Measurements from ENCODE around the gene FAM118B.

The FAM118B gene

GRCh38 chr11:126197277-126197939, 14.2 kb upstream of the FAM118B start:
- ATAC-seq, result no peak
- Mint-ChIP-seq H3K27ac (peak overlapping the region; percentile 24), H3K9me3 (no peaks in the 10 kb centered on the region), H3K36me3 (peaks cover 89% of the 10 kb centered on the region), H3K4me1 (no peaks in the 10 kb centered on the region), H3K4me3 (no peak overlapping the region)
- DNase-seq (ENCODE audit: low spot score in 2 of 2), result no peak

- H3K36me3 Mint-ChIP-seq, result peaks cover 92% of the 10 kb centered on the region
- ATAC-seq (no peak), DNase-seq (ENCODE audit: low spot score in 2 of 2) (no peak)
- no peak overlapping the region for H3K4me3 Mint-ChIP-seq
- H3K4me1 Mint-ChIP-seq, result no peaks in the 10 kb centered on the region
- no peaks in the 10 kb centered on the region for H3K9me3 Mint-ChIP-seq
- H3K27ac Mint-ChIP-seq, result no peak overlapping the region
Measured at GRCh38 chr11:126198648-126199047, 12.9 kb upstream of the FAM118B start.

GRCh38 chr11:126202646-126203359, 8.8 kb upstream of the FAM118B start:
- H3K4me3 Mint-ChIP-seq, result no peak overlapping the region
- ATAC-seq (no peak), DNase-seq (ENCODE audit: low spot score in 2 of 2) (no peak)
- H3K4me1 Mint-ChIP-seq, result no peaks in the 10 kb centered on the region
- peaks cover 100% of the 10 kb centered on the region for H3K36me3 Mint-ChIP-seq
- H3K27ac Mint-ChIP-seq, result no peak overlapping the region
- H3K9me3 Mint-ChIP-seq, result no peaks in the 10 kb centered on the region

- DNase-seq (ENCODE audit: low spot score in 2 of 2), result no peak
- ATAC-seq, result no peak
- Mint-ChIP-seq H3K9me3 (no peaks in the 10 kb centered on the region), H3K4me1 (peaks cover 3% of the 10 kb centered on the region), H3K4me3 (no peak overlapping the region), H3K27ac (no peak overlapping the region), H3K36me3 (peaks cover 100% of the 10 kb centered on the region)
Measured at GRCh38 chr11:126205359-126205758, 6.2 kb upstream of the FAM118B start.

GRCh38 chr11:126207896-126208295, 3.7 kb upstream of the FAM118B start:
- Mint-ChIP-seq H3K36me3 (peaks cover 93% of the 10 kb centered on the region), H3K4me1 (peaks cover 25% of the 10 kb centered on the region), H3K4me3 (no peak overlapping the region), H3K9me3 (no peaks in the 10 kb centered on the region), H3K27ac (no peak overlapping the region)
- DNase-seq (ENCODE audit: low spot score in 2 of 2), result no peak
- no peak for ATAC-seq

- Mint-ChIP-seq H3K4me3 (peak overlapping the region; percentile 98), H3K4me1 (peaks cover 33% of the 10 kb centered on the region), H3K36me3 (peaks cover 64% of the 10 kb centered on the region), H3K27ac (peak overlapping the region; percentile 97), H3K9me3 (no peaks in the 10 kb centered on the region)
- no peak for ATAC-seq
- DNase-seq (ENCODE audit: low spot score in 2 of 2), result no peak
Measured at GRCh38 chr11:126210871-126211235, 729 bp upstream of the FAM118B start.

- no peaks in the 10 kb centered on the region for H3K9me3 Mint-ChIP-seq
- H3K4me3 Mint-ChIP-seq, result peak overlapping the region; percentile 98
- DNase-seq (ENCODE audit: low spot score in 2 of 2) (no peak), ATAC-seq (no peak)
- peaks cover 40% of the 10 kb centered on the region for H3K4me1 Mint-ChIP-seq
- peaks cover 55% of the 10 kb centered on the region for H3K36me3 Mint-ChIP-seq
- peak overlapping the region; percentile 97 for H3K27ac Mint-ChIP-seq
Measured at GRCh38 chr11:126212089-126212660, 593 bp downstream of the FAM118B start.

GRCh38 chr11:126214441-126214840, 2.9 kb downstream of the FAM118B start:
- Mint-ChIP-seq H3K9me3 (no peaks in the 10 kb centered on the region), H3K4me1 (peaks cover 54% of the 10 kb centered on the region), H3K36me3 (peaks cover 32% of the 10 kb centered on the region), H3K27ac (no peak overlapping the region), H3K4me3 (no peak overlapping the region)
- no peak for ATAC-seq
- DNase-seq (ENCODE audit: low spot score in 2 of 2), result no peak

GRCh38 chr11:126214841-126215240, 3.3 kb downstream of the FAM118B start:
- no peaks in the 10 kb centered on the region for H3K9me3 Mint-ChIP-seq
- no peak overlapping the region for H3K27ac Mint-ChIP-seq
- no peak overlapping the region for H3K4me3 Mint-ChIP-seq
- peaks cover 28% of the 10 kb centered on the region for H3K36me3 Mint-ChIP-seq
- H3K4me1 Mint-ChIP-seq, result peaks cover 54% of the 10 kb centered on the region
- ATAC-seq (no peak), DNase-seq (ENCODE audit: low spot score in 2 of 2) (no peak)

- peak overlapping the region; percentile 29 for H3K27ac Mint-ChIP-seq
- ATAC-seq (peak; percentile 86), DNase-seq (ENCODE audit: low spot score in 2 of 2) (no peak)
- no peaks in the 10 kb centered on the region for H3K9me3 Mint-ChIP-seq
- peaks cover 11% of the 10 kb centered on the region for H3K36me3 Mint-ChIP-seq
- H3K4me3 Mint-ChIP-seq, result no peak overlapping the region
- peaks cover 46% of the 10 kb centered on the region for H3K4me1 Mint-ChIP-seq
Measured at GRCh38 chr11:126216526-126217305, 5.1 kb downstream of the FAM118B start.

GRCh38 chr11:126217491-126217890, 5.9 kb downstream of the FAM118B start:
- no peak for ATAC-seq
- Mint-ChIP-seq H3K36me3 (peaks cover 5% of the 10 kb centered on the region), H3K9me3 (no peaks in the 10 kb centered on the region), H3K27ac (no peak overlapping the region), H3K4me3 (no peak overlapping the region), H3K4me1 (peaks cover 39% of the 10 kb centered on the region)
- no peak for DNase-seq (ENCODE audit: low spot score in 2 of 2)

GRCh38 chr11:126219547-126219946, 8.0 kb downstream of the FAM118B start:
- no peaks in the 10 kb centered on the region for H3K9me3 Mint-ChIP-seq
- peaks cover 28% of the 10 kb centered on the region for H3K4me1 Mint-ChIP-seq
- no peak overlapping the region for H3K4me3 Mint-ChIP-seq
- ATAC-seq, result no peak
- DNase-seq (ENCODE audit: low spot score in 2 of 2), result no peak
- no peak overlapping the region for H3K27ac Mint-ChIP-seq
- peaks cover 5% of the 10 kb centered on the region for H3K36me3 Mint-ChIP-seq

- no peak for ATAC-seq
- no peak overlapping the region for H3K4me3 Mint-ChIP-seq
- H3K27ac Mint-ChIP-seq, result no peak overlapping the region
- no peaks in the 10 kb centered on the region for H3K9me3 Mint-ChIP-seq
- peaks cover 7% of the 10 kb centered on the region for H3K4me1 Mint-ChIP-seq
- H3K36me3 Mint-ChIP-seq, result no peaks in the 10 kb centered on the region
- DNase-seq (ENCODE audit: low spot score in 2 of 2), result no peak
Measured at GRCh38 chr11:126224647-126225294, 13.2 kb downstream of the FAM118B start.

- Mint-ChIP-seq H3K9me3 (no peaks in the 10 kb centered on the region), H3K4me1 (peaks cover 2% of the 10 kb centered on the region), H3K4me3 (no peak overlapping the region), H3K27ac (no peak overlapping the region), H3K36me3 (peaks cover 2% of the 10 kb centered on the region)
- no peak for ATAC-seq
- no peak for DNase-seq (ENCODE audit: low spot score in 2 of 2)
Measured at GRCh38 chr11:126225295-126225665, 13.7 kb downstream of the FAM118B start.

All from stimulated activated effector memory CD8-positive, alpha-beta T cell treated with anti-CD3 and anti-CD28 coated beads, Interleukin-12 subunit alpha, Interleukin-12 subunit beta, amount 100 ng/mL, for 72 hours (primary cell).